ENCODE data around the gene DNM1.

DNM1 gene

DNA sequence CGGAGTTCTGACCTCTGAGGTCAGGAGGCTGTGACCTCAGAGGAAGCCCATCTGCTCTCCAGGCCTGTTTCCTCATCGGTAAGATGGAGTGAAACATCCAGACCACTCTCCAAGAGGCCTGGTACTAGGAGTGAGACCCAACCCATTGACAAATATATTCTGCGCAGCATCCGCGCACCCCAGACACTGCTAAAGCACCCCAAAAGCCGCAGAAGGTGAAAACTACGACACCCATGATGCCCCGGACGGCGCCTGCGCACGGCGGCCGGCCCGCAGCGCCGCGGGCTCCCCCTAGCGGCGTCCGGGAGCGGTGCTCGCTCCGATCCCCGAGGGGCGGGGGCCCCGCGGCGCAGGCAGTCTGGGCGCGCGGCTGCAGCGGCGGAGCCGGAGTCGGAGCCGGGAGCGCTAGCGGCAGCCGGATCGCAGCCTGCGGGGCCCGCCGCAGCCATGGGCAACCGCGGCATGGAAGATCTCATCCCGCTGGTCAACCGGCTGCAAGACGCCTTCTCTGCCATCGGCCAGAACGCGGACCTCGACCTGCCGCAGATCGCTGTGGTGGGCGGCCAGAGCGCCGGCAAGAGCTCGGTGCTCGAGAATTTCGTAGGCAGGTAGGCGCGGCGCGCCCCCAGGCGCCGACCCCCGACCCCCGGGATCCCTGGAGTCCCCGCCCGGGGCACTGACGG, at the start of gene DNM1:
Gene DNM1, plus strand, starts transcription at position 356 of the 683 bp plus-strand sequence. Its CDS starts 92 bp downstream, at position 448.
- peak; percentile 39 for DNase-seq

DNA sequence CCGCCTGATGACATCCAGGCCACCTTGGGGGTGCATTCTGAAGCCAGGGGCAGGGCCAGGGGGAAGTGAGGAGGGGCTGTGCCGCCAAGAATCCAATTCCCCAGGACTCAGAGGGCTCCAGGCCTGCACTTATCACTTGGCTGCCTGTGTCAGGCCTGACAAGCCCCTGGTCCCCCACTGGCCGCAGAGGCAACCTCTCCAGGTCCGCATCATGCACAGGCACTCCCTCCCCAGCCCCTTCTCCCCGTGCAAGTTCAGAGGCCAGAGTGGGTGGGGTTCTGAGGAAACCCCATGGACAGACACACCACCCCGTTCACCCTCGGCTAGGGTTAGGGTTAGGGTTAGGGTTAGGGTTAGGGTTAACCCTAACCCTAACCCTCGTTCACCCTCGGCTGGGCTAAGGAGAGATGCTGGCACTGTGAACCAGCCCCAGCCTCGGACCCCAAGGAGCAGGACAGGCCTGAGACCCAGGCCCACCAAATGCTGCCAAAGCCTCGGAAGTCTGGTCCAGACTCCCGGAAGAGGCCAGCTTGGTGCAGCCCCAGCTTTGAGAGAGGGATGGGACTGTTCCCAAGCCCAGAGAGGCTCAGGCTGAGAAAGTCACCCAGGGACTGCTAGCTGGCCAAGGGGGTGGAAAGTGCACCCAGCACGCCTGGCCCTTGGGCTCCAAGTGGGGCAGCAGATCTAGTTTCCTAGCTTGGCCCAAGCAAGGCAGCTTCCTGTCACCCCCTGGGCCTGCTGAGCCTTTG, 49.1 kb upstream of the DNM1 start:
- no peak for DNase-seq

DNA sequence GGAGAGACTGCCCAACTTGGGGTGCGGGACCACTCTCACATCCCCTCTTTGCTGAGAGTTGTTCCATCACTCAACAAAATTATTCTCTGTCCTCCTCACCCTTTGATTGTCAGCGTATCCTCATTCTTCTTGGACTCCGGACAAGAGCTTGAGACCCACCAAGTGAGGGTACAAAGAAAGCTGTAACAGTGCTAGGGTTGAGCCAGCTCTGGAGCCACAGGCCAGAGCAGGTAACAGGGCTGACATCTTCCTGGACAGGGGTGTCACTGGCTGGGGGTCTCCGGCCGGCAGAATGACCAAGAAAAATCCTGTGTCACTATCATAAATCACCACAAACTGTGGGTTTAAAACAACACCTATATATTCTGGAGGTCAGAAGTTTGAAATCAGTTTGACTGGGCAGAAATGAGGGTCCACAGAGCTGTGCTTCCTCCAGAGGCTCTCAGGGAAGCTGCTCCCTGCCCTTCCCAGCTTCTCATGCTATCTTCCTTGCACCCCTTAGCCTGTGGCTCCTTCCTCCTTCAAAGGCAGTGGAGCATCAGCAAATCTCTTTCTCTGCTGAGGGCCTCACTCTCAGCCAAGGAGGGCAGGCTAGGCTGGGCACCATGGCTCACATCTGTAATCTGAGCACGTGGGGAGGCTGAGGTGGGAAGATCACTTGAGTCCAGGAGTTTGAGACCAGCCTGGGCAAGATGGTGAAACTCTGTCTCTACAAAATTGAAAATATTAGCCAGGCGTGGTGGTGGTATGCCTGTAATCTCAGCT, 47.3 kb upstream of the DNM1 start:
- DNase-seq, result no peak

DNA sequence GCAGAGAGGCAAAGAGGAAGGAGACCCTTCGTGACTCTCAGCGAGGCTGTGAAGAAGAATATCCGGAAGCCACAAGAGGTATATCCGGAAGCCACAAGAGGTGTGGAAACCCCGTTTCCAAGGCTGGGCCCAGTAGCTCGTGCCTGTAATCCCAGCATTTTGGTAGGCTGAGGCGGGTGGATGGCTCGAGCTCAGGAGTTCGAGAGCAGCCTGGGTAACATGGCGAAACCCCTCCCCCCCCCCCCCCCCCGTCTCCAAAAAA, 43.7 kb upstream of the DNM1 start:
- no peak for DNase-seq

DNA sequence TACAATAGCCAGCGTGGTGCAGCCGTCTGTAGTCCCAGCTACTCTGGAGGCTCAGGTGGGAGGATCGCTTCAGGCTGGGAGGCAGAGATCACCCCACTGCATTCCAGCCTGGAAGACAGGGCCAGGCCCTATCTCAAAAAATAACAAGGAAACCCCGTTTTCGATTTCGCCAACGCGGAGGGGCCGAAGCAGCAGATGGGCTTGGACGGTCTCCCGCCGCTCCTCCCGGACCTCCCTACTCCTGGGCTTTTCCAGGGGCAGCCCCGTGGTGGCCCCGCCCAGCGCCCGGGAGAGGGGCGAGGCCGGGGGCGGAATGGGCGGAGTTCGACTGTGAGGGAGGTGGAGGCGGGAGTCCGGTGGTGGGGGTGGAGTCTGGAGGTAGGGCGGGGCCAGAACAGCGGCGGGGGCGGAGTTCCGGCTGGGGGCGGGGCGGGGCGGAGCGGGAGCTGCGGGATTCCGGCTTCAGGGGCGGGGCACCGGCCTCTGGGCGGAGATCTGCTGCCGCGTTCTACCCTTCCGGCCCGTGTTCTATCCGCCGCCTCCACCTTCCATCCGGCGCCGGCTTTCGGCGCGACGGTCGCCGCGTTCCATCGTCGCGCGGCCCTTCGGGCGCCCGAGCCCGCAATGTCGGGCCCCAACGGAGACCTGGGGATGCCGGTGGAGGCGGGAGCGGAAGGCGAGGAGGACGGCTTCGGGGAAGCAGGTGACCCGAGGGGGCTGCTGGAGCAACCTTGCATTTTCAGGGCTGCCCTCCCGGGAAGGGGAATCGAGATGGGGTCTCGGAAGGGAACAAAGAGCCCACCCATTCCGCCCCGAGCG, 43.2 kb upstream of the DNM1 start, which contains the start of gene BBLN:
Gene BBLN, plus strand, starts transcription at position 482 of the 819 bp plus-strand sequence. Its CDS starts 143 bp downstream, at position 625.
- peak; percentile 89 for DNase-seq

DNA sequence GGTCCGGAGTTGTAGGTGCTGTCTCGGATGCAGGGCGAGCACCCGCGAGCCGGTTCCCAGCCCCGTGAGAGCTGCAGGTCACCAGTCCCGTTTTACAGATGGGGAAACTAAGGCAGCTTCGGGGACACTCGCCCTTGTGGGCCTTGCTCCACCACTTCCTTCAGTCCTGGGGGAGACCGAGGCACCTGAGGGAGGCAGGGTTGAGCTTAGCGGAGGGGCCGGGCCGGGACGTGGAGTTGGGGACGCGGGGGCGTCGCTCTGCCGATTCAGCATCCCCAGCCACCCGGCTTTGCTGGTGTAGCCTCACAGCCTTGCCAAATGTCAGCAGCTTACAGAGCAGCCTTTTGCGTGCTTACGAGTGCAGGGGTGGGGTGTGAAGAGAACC, 42.6 kb upstream of the DNM1 start:
- DNase-seq, result peak; percentile 14

DNA sequence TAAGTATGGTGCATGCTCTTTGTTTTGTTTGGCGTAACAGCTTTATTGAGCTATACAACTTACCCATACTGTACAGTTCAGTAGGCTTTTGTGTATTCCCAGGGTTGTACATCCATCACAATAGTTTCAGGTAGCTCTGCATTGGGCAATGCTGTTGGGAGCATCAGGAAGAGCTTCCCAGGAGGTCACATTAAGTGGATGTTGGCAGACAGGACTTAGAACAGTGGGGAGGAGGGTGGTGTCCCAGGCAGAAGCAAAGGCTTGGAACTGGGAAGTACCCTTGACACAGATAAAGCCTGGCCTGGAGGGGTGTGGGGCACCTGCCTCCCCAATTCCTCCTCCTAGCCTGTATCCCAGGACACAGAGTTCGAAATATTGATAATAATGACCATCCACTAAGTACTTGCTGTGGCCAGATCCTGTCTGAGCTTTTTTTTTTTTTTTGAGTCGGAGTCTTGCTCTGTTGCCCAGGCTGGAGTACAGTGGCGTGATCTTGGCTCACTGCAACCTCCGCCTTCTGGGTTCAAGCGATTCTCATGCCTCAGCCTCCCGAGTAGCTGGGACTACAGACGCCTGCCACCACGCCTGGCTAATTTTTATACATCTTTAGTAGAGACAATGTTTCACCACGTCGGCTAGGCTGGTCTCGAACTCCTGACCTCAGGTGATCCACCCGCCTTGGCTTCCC, 41.8 kb upstream of the DNM1 start:
- no peak for DNase-seq

DNA sequence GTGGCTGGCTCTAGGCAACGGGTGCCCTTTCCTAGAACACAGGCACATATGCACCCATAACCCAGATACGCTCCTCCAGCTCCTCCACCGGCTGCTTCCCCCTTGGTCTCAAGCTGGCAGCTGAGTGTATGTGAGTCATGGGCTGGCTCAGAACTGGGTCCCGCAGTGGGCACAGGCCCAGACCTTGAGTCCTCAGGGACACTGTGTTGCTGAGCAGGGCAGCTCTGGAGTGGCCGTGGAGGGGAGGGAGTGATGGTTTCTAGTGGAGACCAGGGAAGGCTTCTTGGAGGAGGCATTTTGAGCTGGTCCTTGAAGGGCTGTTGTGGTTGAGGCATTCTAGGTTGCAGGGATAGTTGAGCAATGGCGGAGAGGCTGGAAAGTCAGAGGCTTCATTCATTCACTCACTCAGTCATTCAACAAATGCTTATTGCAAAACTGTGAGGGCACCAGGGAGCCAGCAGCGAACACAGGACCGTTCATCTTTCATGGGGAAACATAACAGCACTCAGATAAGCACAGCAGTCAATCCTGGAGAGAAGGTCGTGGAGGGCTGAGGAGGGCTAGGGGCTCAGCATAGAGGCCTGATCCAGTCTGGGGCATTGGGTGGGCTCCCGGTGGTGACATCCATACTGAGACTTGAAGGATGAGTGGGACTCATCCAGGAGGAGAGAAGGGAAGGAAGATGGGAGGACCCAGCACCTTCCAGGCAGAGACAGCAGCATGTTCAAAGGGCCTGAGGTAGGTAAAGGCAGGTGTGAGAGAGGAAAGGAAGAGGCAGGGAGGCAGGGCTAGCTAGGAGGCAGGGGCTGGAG, 40.8 kb upstream of the DNM1 start:
- DNase-seq, result no peak

DNA sequence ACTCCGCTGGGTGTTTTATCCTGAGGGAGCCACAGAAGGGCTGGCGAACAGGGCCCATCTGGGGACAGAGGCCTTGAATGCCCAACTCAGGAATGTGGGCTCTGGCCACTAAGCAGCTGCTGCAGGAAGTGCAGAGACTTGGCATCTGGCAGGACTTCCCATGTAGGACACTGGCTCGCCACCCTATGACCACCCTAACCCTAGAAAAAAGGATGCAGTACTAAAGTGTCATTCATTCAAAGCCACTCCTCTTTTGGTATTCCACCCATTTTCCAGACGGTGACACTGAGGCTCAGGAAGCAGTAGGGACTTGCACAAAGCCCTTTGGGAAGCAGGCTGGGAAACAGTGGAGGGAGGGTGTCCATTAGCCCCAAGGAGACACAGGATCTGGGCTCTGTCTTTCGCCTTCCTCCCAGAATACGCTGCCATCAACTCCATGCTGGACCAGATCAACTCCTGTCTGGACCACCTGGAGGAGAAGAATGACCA, 40.1 kb upstream of the DNM1 start:
- no peak for DNase-seq

DNA sequence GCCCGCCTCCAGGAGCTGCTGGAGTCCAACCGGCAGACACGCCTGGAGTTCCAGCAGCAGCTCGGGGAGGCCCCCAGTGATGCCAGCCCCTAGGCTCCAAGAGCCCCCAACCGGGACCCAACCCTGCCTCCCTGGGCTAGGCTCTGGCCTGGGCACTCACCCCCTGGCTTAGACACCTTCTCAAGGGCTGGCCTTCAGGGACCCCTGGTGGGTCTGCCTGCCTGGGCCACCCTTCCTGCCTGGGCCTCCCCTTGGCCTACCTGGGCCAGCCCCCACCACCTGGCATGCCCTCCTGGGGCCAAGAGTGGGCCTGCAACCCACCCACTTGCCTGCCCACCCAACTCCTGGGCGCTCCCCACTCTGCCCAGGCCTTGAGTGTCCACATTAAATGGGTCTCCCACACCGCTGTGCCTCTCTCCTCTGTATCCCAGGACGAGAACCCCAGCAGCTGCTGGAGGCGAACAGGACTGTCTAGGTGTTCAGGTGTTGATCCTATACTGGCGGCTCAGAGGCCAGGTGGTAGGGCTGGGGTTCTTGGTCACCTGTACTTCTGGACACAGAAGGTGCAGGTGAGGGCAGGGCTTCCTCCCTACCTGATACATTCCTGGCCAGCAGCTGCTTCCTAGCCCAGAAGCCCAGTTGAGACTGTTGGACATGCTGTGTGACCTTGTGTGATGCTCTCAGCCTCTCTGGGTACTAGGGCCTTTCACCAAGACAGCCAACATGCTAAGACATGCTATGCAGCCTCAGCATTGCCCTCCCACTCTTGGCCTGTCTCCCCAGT, 39.5 kb upstream of the DNM1 start:
- no peak for DNase-seq

DNA sequence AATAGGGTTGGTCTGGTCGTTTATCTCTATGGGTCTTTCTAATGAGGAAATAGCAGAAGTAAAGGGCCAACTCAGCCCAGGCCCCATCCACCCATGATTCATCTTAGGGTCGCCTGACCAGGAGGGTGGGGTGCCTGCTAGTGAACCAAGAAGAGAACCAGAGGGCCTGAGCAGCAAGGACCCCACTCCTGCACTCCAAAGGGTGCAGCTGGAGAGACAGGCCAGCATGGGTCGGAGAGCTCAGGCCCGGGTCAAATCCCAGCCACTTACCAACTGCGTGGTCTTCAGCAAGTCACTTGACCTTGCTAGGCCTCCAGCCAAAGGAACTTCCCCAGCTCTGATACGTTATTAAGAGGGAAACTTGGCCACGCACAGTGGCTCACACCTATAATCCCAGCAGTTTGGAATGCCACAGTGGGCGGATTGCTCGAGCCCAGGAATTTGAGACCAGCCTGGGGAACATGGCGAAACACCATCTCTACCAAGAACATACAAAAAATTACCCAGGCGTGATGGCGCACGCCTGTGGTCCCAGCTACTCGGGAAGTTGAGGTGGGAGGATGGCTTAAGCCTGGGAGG, 38.8 kb upstream of the DNM1 start:
- no peak for DNase-seq

DNA sequence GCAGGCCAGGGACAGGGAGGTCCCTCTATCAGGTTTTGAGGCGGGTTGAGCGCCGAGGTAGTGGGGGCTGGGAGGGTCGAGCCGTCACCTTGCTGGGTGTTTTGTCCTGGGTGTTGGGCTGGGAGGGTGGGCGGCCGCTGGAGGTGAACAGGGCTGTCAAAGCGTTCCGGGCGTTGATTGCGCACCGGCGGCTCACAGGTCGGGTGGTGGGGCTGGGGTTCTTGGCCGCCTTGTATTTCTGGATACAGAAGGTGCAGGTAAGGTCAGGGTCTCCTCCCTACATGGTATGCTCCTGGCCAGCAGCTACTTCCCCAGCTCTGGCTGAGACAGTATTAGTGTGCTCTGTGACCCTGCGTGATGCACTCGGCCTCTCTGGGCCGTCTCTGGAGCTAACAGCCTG, 37.0 kb upstream of the DNM1 start:
- no peak for DNase-seq

DNA sequence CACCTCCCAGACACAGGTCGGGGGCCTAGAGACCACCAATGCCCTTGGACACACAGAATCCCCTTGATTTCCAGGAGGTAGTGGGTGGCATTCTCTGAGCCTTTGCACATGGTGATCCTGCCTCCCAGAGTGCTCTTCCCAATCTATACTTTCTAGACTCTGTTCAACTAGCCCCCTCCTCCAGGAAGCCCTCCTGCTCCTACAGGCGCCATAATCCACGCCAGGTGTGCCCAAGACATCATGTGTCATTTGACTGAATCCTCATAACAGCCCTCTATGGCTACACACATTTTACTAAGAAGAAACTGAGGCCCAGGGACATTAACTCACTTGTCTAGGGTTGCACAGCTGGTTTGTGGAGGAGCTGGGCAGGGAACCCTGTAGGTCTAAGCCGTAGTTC, 36.0 kb upstream of the DNM1 start:
- no peak for DNase-seq

DNA sequence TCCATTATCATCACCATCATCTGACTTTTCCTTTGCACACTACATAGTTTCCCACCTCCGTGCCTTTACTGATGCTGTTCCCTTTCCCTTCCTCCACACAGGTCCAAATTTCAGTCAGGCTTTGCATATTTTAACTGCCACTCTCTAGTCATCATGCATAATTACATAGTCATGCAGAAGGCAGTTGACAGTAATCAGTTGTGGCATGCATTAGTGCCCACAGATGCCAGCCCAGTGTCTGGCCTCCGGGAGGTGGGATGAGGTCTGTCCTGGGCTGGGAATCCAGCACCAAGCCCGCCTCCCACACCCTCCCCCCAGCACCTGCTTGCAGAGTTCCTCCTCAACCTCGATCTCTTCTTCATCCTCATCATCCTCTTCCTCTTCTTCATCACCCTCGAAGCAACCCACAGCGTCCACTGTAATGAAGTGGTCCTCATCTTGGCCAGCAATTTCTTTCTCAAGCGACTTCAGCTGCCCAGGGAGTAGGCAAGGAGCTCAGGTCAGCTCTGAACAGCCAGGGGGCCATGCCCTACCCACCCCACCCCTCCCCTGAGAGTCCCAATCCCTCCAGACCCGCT, 34.4 kb upstream of the DNM1 start:
- DNase-seq, result no peak

DNA sequence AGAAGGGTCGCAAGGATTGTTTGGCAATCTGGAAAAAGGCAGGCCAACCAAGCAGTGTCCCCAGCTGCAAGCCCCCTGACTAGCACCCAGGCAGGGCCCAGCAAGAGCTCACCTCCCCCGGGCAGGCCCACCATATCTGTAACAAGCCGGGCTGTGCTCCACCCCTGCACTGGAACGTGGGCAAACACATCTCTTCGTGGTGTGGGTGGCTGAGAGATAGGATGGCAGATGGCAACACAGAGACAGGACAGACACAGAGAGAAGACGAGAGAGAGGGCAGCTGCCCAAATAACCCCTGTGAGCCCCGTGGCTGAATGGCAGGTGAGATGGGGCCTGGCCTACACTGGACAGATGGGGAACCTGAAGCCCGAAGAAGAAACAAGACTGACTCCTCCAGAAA, 33.7 kb upstream of the DNM1 start:
- DNase-seq, result no peak

DNA sequence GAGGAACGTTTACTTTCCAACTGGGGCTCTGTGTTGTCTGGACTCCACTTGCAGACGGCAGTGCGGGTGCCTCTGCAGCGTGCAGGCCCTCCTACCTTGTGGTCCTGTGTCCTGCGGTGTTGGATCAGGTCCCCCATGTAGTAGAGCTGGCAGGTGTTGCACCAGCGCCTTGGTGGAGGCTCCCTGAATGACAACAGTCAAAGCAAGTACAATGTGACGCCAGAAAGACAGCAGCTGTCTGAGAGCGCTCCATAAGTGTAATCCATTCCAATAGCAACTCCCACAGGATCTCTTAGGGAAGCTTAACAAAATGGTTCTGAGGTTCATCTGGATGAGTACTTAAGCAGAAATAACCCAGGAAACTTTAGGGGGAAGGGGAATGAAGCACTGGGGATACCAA, 33.3 kb upstream of the DNM1 start:
- no peak for DNase-seq

DNA sequence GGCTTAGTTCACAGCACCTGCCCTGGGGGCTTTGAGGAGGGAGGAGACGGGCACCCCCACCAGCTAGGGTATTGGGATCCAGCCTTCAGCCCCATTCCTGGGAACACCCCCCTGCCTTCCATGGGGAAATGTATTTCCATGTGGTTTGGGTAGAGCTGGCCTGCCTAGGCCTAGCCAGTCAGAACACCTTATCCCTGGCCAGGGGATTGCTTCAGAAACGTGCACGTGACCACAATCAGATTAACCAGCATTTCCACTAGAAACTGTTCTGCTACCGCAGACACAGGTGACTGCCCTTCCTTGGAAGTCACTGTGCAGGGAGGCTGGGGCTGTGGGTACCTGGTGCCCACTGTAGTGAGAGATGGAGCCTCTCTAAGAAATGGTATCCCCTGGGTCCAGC, 29.1 kb upstream of the DNM1 start:
- DNase-seq, result no peak

DNA sequence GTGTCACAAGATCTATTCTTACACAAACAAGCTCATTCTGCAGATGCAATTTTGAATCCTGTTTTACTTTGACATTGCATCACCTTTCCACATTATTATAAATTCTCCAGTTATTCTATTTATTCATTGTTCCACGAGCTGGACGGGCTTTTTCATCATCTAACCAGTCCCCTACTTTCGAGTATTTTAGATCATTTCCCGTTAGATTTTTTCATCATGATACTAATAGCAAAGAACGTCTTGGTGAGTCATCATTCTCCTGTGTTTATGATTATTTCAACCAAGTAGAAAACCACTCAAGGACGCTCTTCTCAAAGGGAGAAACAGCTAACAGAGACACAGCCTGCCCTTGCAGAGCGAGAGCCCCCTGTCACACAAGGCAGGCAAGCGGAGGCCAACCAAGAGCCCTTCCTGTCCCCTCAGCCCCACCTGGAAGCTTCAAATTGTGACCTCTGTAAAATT, 28.0 kb upstream of the DNM1 start:
- no peak for DNase-seq

DNA sequence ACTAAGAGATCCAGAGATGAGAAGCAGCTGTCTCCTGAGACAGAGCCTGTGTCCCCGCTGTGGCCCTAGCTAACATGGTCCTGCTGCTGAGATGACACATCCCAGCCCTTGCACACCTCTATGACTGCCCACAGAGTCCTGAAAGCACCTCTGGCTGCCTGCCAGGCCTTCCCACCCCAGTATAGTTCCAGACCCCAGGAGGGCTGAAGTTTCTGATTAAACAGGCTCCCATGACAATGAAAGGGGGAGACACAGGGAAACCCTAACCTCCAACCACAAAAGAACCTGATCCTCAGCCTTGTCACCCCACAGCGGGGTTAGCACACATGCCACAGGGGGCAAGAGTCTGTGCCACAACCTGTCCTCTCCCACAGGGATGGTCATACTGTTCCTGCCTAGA, 27.5 kb upstream of the DNM1 start:
- no peak for DNase-seq
